22Rv1 (cell line): ENCODE measurements around the gene DAB1.

Experiments used
- ZFX ChIP-seq: fragments of 450-650 bp; IDR thresholded peaks from 2 replicates; pipeline ENCODE4 v1.6.1; 2017; ENCODE audit warnings: antibody characterized with exemption, borderline replicate concordance
- TF ChIP-seq, protein P1 (sequence below): fragments of 450-650 bp; IDR thresholded peaks from 2 replicates; pipeline ENCODE4 v1.5.1; 2017; ENCODE audit warnings: mild to moderate bottlenecking

GRCh38 chr1:57142169-57142568, 281.7 kb downstream of the DAB1 start:
- TF ChIP-seq, protein P1, sequence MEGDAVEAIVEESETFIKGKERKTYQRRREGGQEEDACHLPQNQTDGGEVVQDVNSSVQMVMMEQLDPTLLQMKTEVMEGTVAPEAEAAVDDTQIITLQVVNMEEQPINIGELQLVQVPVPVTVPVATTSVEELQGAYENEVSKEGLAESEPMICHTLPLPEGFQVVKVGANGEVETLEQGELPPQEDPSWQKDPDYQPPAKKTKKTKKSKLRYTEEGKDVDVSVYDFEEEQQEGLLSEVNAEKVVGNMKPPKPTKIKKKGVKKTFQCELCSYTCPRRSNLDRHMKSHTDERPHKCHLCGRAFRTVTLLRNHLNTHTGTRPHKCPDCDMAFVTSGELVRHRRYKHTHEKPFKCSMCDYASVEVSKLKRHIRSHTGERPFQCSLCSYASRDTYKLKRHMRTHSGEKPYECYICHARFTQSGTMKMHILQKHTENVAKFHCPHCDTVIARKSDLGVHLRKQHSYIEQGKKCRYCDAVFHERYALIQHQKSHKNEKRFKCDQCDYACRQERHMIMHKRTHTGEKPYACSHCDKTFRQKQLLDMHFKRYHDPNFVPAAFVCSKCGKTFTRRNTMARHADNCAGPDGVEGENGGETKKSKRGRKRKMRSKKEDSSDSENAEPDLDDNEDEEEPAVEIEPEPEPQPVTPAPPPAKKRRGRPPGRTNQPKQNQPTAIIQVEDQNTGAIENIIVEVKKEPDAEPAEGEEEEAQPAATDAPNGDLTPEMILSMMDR: no peak
- TF ChIP-seq ZFX: no peak
